ENCODE results near the gene FAF2. TPM values are rescaled to one million over a fixed set of nuclear protein-coding genes. Genes with fewer than 3 reads are reported as not detected.

Gene FAF2
- total and polyA plus RNA-seq, 9 donors, result 22.6 to 33.0 (median 27.1) TPM

DNA sequence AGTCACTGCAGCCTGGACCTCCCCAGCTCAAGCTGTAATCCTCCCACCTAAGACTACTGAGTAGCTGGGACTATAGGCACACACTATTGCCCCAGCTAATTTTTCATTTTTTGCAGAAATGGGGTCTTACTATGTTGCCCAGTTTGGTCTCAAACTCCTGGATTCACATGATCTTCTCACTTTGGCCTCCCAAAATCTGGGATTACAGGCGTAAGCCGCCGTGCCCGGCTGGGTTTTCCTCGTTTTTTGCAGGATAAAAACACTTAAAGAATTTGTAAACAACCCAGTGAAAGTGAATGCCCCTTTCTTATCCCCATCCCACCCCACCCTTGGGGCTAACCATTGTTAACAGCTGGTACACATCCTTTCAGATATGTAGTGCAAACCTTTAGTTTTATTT is 39.6 kb upstream of the FAF2 start:
- H3K9me3 ChIP-seq (replicated peaks; ENCODE audit: control insufficient read depth, low read depth, low read length), result no peaks in the 10 kb centered on the region
- no peak for DNase-seq
- H3K27ac ChIP-seq (ENCODE audit: low read length), result no peak overlapping the region
- H3K4me3 ChIP-seq (ENCODE audit: low read length), result no peak overlapping the region
- H3K27me3 ChIP-seq (ENCODE audit: control insufficient read depth, insufficient read depth, low read length), result no peaks in the 10 kb centered on the region
- peaks cover 34% of the 10 kb centered on the region for H3K36me3 ChIP-seq (ENCODE audit: control insufficient read depth, insufficient read depth, low read length)
- 83% methylated on average over 5 of the region's 5 CpGs for WGBS (ENCODE audit: insufficient coverage)
- peaks cover 8% of the 10 kb centered on the region for H3K4me1 ChIP-seq (ENCODE audit: control insufficient read depth, insufficient read depth, low read length)

DNA sequence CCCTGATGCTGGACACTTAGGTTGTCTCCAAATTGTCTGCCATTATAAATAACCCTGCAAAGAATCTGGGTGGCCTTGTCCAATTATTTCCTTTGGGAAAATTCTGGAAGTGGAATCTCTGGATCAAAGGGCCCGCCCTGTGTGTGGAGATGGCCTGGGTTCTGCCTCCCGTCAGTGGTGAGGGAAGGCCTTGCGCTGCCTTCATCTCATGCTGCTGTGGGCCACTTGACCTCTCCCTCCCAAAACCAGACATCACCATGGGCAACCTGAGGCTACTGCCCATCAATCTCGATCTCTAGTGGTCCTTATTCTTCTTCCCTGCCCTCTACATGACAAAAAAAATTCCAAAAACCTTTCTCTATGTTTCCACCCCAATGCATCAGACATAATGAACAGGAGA is 38.4 kb upstream of the FAF2 start:
- peaks cover 11% of the 10 kb centered on the region for H3K4me1 ChIP-seq (ENCODE audit: control insufficient read depth, insufficient read depth, low read length)

DNA sequence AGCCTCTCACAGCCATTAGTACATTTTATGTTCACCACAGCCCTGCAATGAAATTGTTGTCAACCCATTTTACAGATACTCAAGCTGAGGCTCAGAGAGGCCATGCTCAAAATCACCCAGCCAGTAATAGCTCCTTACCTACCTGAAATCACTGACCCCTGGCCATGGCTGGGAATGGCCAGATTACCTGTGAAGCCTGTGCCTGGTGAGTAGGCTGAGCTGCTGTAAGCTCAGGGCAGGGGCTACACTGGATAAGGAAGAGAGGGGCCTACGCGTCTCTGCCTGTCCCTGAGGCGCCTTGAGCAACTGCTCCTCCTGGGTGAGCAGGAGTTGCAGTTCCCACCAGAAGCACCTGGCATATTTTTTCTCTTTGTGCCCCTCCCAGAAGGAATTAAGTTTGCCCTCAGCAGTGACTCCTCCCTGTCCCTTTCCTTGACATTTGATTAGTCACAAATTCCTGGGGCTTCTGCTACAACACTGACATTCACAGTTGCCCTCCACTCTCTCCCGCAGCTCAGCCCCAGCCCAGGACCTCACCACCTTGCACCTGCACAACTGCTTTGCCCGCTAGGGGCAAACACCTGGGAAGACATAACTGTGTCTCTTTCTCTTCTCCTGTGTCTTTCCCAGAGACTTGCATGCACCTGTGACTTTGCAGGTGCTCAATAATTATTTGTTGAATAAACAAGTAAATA is 37.6 kb upstream of the FAF2 start:
- Histone ChIP-seq H3K27ac (ENCODE audit: low read length) (no peak overlapping the region), H3K4me1 (ENCODE audit: control insufficient read depth, insufficient read depth, low read length) (peaks cover 18% of the 10 kb centered on the region), H3K27me3 (ENCODE audit: control insufficient read depth, insufficient read depth, low read length) (no peaks in the 10 kb centered on the region), H3K4me3 (ENCODE audit: low read length) (no peak overlapping the region), H3K9me3 (replicated peaks; ENCODE audit: control insufficient read depth, low read depth, low read length) (no peaks in the 10 kb centered on the region), H3K36me3 (ENCODE audit: control insufficient read depth, insufficient read depth, low read length) (peaks cover 29% of the 10 kb centered on the region)
- 80% methylated on average over 2 of the region's 5 CpGs for WGBS (ENCODE audit: insufficient coverage)
- no peak for DNase-seq

More for the DNA sequence above, 38.4 kb upstream of the FAF2 start:
- H3K36me3 ChIP-seq (ENCODE audit: control insufficient read depth, insufficient read depth, low read length), result peaks cover 29% of the 10 kb centered on the region
- 92% methylated on average over 4 of the region's 4 CpGs for WGBS (ENCODE audit: insufficient coverage)
- H3K27ac ChIP-seq (ENCODE audit: low read length), result no peak overlapping the region
- H3K27me3 ChIP-seq (ENCODE audit: control insufficient read depth, insufficient read depth, low read length), result no peaks in the 10 kb centered on the region
- H3K4me3 ChIP-seq (ENCODE audit: low read length), result no peak overlapping the region
- no peaks in the 10 kb centered on the region for H3K9me3 ChIP-seq (replicated peaks; ENCODE audit: control insufficient read depth, low read depth, low read length)
- DNase-seq, result no peak

DNA sequence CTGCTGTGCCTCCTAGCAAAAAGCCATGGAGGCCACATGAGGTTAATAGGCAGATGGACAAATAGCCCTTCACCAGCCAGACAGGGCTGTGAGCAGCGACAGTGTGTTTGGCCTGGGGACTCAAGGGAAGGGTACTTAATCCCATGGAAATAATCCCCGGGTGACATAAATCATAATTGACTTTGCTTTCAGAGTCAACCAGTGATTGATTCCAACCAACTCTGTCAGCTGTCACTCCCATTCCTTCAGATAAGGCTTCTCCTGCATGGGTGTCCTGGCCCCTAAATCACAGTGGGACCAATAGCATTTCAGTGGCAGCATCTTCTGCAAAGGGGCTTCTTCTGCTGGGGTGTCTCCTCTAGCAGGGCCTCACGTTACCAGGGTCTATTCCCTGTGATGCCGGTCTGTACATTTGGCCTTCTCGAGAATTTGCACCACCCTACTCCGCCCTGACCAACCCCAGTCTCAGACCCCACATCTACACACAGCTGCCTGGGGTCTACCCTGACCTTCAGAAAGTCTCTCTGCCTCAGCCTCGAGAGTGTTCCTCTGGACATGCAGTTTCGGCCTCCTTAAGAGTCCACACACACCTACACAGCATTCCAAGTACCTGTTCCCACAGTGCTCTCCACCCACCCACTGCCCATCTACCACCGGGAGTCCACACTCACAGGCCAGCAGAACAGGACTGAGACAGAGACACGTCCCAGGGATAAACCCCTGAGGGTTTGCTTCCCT is 35.5 kb upstream of the FAF2 start:
- Histone ChIP-seq H3K4me1 (ENCODE audit: control insufficient read depth, insufficient read depth, low read length) (peaks cover 24% of the 10 kb centered on the region), H3K9me3 (replicated peaks; ENCODE audit: control insufficient read depth, low read depth, low read length) (no peaks in the 10 kb centered on the region), H3K36me3 (ENCODE audit: control insufficient read depth, insufficient read depth, low read length) (peaks cover 17% of the 10 kb centered on the region), H3K27ac (ENCODE audit: low read length) (no peak overlapping the region), H3K4me3 (ENCODE audit: low read length) (no peak overlapping the region), H3K27me3 (ENCODE audit: control insufficient read depth, insufficient read depth, low read length) (no peaks in the 10 kb centered on the region)
- no peak for DNase-seq
- 65% methylated on average over 10 of the region's 10 CpGs for WGBS (ENCODE audit: insufficient coverage)

DNA sequence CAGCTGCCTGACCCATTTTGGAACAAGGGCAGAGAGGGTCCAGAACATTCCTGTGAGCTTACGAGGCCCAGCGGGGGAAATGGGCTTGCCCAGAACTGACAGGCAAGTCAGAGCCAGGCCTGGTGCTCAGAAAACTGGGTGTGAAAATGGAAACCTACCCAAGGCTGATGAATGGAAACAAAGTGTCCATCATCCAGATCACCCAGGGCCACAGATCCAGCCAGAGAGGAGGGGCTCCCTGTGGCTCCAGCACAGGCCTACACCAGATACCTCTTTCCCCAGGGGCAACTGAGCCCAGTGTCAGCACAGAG is 35.0 kb upstream of the FAF2 start:
- Histone ChIP-seq H3K4me1 (ENCODE audit: control insufficient read depth, insufficient read depth, low read length) (peaks cover 23% of the 10 kb centered on the region), H3K36me3 (ENCODE audit: control insufficient read depth, insufficient read depth, low read length) (peaks cover 14% of the 10 kb centered on the region), H3K27ac (ENCODE audit: low read length) (no peak overlapping the region), H3K9me3 (replicated peaks; ENCODE audit: control insufficient read depth, low read depth, low read length) (no peaks in the 10 kb centered on the region), H3K27me3 (ENCODE audit: control insufficient read depth, insufficient read depth, low read length) (no peaks in the 10 kb centered on the region), H3K4me3 (ENCODE audit: low read length) (no peak overlapping the region)
- 25% methylated on average over 2 of the region's 2 CpGs for WGBS (ENCODE audit: insufficient coverage)
- no peak for DNase-seq

DNA sequence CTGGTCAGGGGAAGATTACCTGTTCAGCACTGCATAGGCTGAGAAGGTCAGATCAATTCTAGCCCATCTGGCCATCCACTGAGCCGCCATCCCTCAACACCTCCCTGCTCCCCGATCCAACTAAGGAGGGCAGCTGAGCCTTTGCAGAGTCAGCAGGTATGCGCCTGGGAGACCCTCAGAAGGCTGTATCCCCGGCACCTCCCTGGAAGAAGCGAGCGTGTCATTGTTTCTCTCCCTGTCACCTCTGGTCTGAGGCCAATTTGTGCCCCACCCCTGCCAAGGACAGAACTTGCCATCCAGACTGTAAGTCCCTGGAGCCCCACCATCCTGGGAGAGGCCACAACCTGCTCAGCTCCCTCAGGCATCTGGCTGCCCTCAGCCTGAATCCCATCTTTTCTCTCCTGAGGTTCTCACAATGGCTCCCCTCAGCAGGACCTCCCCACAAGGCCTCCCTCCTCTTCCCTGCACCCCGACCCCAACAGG is 34.4 kb upstream of the FAF2 start:
- Histone ChIP-seq H3K4me3 (ENCODE audit: low read length) (no peak overlapping the region), H3K27me3 (ENCODE audit: control insufficient read depth, insufficient read depth, low read length) (no peaks in the 10 kb centered on the region), H3K36me3 (ENCODE audit: control insufficient read depth, insufficient read depth, low read length) (peaks cover 14% of the 10 kb centered on the region), H3K27ac (ENCODE audit: low read length) (no peak overlapping the region), H3K4me1 (ENCODE audit: control insufficient read depth, insufficient read depth, low read length) (peaks cover 23% of the 10 kb centered on the region), H3K9me3 (replicated peaks; ENCODE audit: control insufficient read depth, low read depth, low read length) (no peaks in the 10 kb centered on the region)
- DNase-seq, result no peak
- 84% methylated on average over 6 of the region's 7 CpGs for WGBS (ENCODE audit: insufficient coverage)

DNA sequence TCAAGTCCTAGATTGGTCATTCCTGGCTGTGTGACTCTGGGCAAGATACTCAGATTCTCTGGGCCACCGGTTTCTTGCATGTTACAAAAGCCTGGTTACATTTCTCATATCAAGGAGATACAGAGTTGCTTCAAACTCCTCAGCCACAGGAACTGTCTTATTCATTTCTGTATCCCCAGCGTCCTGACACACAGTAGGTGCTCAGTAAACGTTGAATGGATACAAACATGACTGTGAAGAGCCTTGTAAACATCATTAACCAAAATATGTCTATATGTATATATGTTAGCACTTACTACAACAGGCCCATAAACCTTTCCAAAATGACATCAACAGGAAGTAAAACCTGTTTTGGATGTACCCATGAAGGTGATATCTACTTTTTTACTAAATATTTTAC is 33.5 kb upstream of the FAF2 start:
- H3K4me3 ChIP-seq (ENCODE audit: low read length), result no peak overlapping the region
- 90% methylated on average over 1 of the region's 3 CpGs for WGBS (ENCODE audit: insufficient coverage)
- H3K27ac ChIP-seq (ENCODE audit: low read length), result no peak overlapping the region
- H3K4me1 ChIP-seq (ENCODE audit: control insufficient read depth, insufficient read depth, low read length), result peaks cover 23% of the 10 kb centered on the region
- peaks cover 11% of the 10 kb centered on the region for H3K36me3 ChIP-seq (ENCODE audit: control insufficient read depth, insufficient read depth, low read length)
- H3K9me3 ChIP-seq (replicated peaks; ENCODE audit: control insufficient read depth, low read depth, low read length), result no peaks in the 10 kb centered on the region
- no peak for DNase-seq
- H3K27me3 ChIP-seq (ENCODE audit: control insufficient read depth, insufficient read depth, low read length), result no peaks in the 10 kb centered on the region

DNA sequence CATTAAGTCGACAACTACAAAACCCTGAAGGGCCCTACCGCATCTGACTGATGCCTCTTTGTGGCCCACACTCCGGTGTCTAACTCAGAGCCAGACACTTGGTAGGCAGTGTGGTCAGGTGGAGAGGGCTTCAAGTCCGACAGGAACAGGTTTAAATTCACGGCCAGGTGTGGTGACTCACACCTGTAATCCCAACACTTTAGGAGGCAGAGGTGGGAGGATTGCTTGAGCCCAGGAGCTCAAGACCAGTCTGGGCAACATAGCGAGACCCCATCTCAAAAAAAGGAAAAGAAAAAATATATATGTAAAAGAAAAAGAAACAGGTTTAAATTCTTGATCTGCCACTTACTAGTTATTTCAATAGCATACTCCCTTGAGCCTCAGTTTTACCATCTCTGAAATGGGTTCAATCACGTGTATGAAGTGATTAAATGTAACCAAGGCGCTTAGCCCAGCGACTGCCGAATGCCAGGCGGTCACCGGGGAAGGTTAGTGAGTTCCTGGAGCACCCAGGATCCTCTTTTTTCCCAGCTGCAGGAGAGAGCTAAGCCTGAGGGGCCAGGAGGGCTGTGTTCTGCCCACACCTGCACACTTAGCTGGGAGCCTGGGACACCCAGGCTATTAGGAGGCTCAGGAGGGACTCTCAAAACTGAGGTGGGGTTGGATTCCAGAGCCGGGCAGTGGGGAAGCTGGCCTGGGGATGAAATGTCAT is 32.8 kb upstream of the FAF2 start:
- H3K27ac ChIP-seq (ENCODE audit: low read length), result peak overlapping the region; percentile 60
- H3K4me1 ChIP-seq (ENCODE audit: control insufficient read depth, insufficient read depth, low read length), result peaks cover 23% of the 10 kb centered on the region
- 77% methylated on average over 6 of the region's 13 CpGs for WGBS (ENCODE audit: insufficient coverage)
- DNase-seq, result no peak
- H3K9me3 ChIP-seq (replicated peaks; ENCODE audit: control insufficient read depth, low read depth, low read length), result no peaks in the 10 kb centered on the region
- peaks cover 7% of the 10 kb centered on the region for H3K36me3 ChIP-seq (ENCODE audit: control insufficient read depth, insufficient read depth, low read length)
- peak overlapping the region; percentile 80 for H3K4me3 ChIP-seq (ENCODE audit: low read length)
- no peaks in the 10 kb centered on the region for H3K27me3 ChIP-seq (ENCODE audit: control insufficient read depth, insufficient read depth, low read length)

DNA sequence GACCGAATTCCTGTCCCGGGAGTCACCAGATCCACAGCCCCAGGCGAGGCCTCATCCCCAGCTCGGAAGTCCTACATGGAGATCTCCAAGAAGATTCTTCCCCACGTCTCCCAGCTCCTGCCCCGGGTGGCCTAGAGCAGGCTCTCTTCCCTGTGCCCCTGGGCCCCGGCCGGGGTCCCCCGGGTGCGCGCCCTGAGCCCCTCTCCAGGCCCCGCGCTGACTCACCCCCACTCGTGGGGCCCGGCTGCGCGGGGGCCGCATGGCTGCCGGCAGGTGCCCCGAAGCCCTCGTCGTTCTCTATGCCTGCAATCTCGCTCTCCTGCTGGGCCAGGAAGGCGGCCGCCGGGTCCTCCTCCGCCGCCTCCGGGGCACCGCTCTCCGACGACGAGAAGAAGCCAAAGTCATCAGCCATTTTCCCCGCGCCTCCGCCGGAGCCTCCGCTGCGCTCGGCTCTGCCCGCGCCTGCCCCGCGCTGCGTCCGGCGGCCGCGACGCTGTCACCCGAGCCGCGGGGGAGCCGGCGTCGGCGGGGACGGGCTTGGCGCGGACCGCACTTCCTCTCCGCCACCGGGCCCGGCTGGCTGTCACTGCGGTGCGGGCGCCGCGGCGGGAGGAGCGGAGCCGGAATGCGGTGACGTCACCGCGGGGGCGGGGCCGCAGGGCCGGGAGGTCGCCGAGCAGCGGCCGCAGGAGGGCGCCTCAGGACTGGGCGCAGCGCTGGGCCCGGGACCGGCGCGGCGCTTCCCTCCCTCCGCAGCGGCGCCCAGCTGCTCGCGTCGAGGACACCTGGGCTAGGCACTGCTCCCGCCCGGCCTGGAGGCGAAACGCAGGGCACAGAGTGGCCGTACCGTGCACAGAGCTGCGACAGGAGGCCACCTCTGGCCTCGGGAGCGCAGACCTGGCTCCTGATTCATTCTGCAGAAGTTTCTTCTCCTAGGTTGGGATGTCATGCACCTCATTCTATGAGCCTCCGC is 31.9 kb upstream of the FAF2 start, which contains the start of gene CLTB:
TSS of gene CLTB (minus strand) at position 588 of the 973 bp plus-strand sequence. CDS start at position 412, 176 bp downstream.
- H3K27me3 ChIP-seq (ENCODE audit: control insufficient read depth, insufficient read depth, low read length), result no peaks in the 10 kb centered on the region
- DNase-seq, result peak; percentile 95
- H3K4me3 ChIP-seq (ENCODE audit: low read length), result peak within 1 kb of the TSS; percentile 80
- WGBS (ENCODE audit: insufficient coverage), result under 1% methylated on average over 106 of the region's 107 CpGs
- peaks cover 7% of the 10 kb centered on the region for H3K36me3 ChIP-seq (ENCODE audit: control insufficient read depth, insufficient read depth, low read length)
- peaks cover 23% of the 10 kb centered on the region for H3K4me1 ChIP-seq (ENCODE audit: control insufficient read depth, insufficient read depth, low read length)
- H3K27ac ChIP-seq (ENCODE audit: low read length), result peak within 1 kb of the TSS; percentile 60
- H3K9me3 ChIP-seq (replicated peaks; ENCODE audit: control insufficient read depth, low read depth, low read length), result no peaks in the 10 kb centered on the region
